ENCODE data around the gene FBN3.

- TF ChIP-seq CTCF (IDR thresholded peaks at IDR 0.05) (no peak), FOSL2 (IDR thresholded peaks at IDR 0.05; ENCODE audit: borderline replicate concordance, low read depth) (no peak), REST (IDR thresholded peaks at IDR 0.05; ENCODE audit: low read depth, low read length) (no peak), EP300 (IDR thresholded peaks at IDR 0.05; ENCODE audit: borderline replicate concordance in 1 of 2, low read depth in 1 of 2, low read length in 1 of 2) (no peak), USF2 (IDR thresholded peaks at IDR 0.05; ENCODE audit: borderline replicate concordance, low read depth, low read length) (no peak), ELF1 (IDR thresholded peaks at IDR 0.05) (no peak), RCOR1 (IDR thresholded peaks at IDR 0.05; ENCODE audit: low read length) (no peak), POLR2AphosphoS5 (IDR thresholded peaks at IDR 0.05; ENCODE audit: low read depth, low read length) (no peak), GATA2 (CRISPR knock-in tag; IDR thresholded peaks at IDR 0.05) (no peak)
These were observed 23.4 kb downstream of the FBN3 start for GRCh38 chr19:8126008-8126407.
